Psoas muscle (tissue), 8 donors: ENCODE measurements around the gene GRIN3B. TPM values are rescaled to one million over a fixed set of nuclear protein-coding genes. Genes with fewer than 3 reads are reported as not detected.
"Not testable (repeated sequence)": the region's sequence is repeated elsewhere in the genome, so short reads cannot be mapped to it uniquely, and the experiment has no call there.

Experiments
- ATAC-seq, 4 donors: fragments of 200-7000 bp; cut with Tn5 transposase; one replicate each; pipeline ENCODE4 v1.9.1; 2020; ENCODE audit warnings: moderate library complexity in 3 of 4, mild to moderate bottlenecking in 2 of 4
- DNase-seq, 2 donors: peaks; one replicate each; pipeline ENCODE4 v3.0.0-alpha.2; 2020
- H3K27ac ChIP-seq: fragments of 200-600 bp; one replicate; pipeline ENCODE4 v1.8.0; 2022
- H3K27me3 ChIP-seq, 3 donors: fragments of 200-600 bp in 1 of 3; one replicate each; pipeline versions ENCODE4 v1.6.1 to v1.8.0; 2013 to 2022; ENCODE audit warnings: low read length in 2 of 3, mild to moderate bottlenecking in 2 of 3, moderate library complexity in 1 of 3; ENCODE audit not compliant: insufficient read depth in 3 of 3
- H3K36me3 ChIP-seq, 2 donors: fragments of 200-600 bp in 1 of 2; one replicate each; pipeline versions ENCODE4 v1.6.1 to v1.8.0; 2013 to 2022; ENCODE audit warnings: low read depth in 1 of 2, mild to moderate bottlenecking in 1 of 2, moderate library complexity in 1 of 2; ENCODE audit not compliant: insufficient read depth in 1 of 2
- H3K4me1 ChIP-seq: fragments of 200-600 bp; one replicate; pipeline ENCODE4 v1.8.0; 2022
- H3K4me3 ChIP-seq: fragments of 200-600 bp; one replicate; pipeline ENCODE4 v1.8.0; 2022; ENCODE audit warnings: mild to moderate bottlenecking
- H3K9me3 ChIP-seq: fragments of 200-600 bp; one replicate; pipeline ENCODE4 v1.8.0; 2022
- CTCF ChIP-seq: fragments of 200-600 bp; IDR thresholded peaks from one replicate; pipeline ENCODE4 v1.8.0; 2022; ENCODE audit warnings: antibody characterized with exemption
- WGBS, 3 donors: extraction: QIAGEN DNeasy Blood & Tissue Kit; methylation state at CpG; one replicate each; pipeline versions ENCODE4 v1.1.6 to v1.1.7; 2013; 5-methylcytosine and 5-hydroxymethylcytosine counted together
- intact Hi-C, 2 donors: fragments of 100-400 bp; cut with DNase I; formaldehyde crosslinking; loops; one replicate each; pipeline versions ENCODE4 v1.11.0 to v1.14.2; 2022
- polyA plus RNA-seq, 3 donors: library from polyadenylated mRNA; stranded (reverse); fragments of 200-250 nt; gene quantifications; one replicate each; pipeline ENCODE4 v1.2.3, GENCODE V29; 2013
- total RNA-seq, 4 donors: library from RNA; stranded (reverse); fragmentation: NEBNext Ultra II Directional in 2 of 4; extraction: Animal tissue kit (Norgen Biotek cat#: 25700) in 2 of 4; gene quantifications; one replicate each; pipeline versions ENCODE4 v1.2.1 to v1.2.4, GENCODE V29; 2021 to 2023
- donor health status: healthy with polysubstance abuse.
- donor health status: DM: no; HTN: no; CAD: no; lungs with moderate emphysema.
- donor health status: Bipolar disorder and iron deficiency.
- donor health status: healthy.
- donor health status: DM: yes; HTN: yes; CAD: no.
- donor health status: DM: no; HTN: no; CAD: no.
- donor health status: DM: no; HTN: no; CAD: no.
- donor health status: DM: yes; HTN: yes; CAD: no.

The GRIN3B gene
- total and polyA plus RNA-seq, 7 donors, result 0.01 to 0.16 TPM; not detected in 5

DNA sequence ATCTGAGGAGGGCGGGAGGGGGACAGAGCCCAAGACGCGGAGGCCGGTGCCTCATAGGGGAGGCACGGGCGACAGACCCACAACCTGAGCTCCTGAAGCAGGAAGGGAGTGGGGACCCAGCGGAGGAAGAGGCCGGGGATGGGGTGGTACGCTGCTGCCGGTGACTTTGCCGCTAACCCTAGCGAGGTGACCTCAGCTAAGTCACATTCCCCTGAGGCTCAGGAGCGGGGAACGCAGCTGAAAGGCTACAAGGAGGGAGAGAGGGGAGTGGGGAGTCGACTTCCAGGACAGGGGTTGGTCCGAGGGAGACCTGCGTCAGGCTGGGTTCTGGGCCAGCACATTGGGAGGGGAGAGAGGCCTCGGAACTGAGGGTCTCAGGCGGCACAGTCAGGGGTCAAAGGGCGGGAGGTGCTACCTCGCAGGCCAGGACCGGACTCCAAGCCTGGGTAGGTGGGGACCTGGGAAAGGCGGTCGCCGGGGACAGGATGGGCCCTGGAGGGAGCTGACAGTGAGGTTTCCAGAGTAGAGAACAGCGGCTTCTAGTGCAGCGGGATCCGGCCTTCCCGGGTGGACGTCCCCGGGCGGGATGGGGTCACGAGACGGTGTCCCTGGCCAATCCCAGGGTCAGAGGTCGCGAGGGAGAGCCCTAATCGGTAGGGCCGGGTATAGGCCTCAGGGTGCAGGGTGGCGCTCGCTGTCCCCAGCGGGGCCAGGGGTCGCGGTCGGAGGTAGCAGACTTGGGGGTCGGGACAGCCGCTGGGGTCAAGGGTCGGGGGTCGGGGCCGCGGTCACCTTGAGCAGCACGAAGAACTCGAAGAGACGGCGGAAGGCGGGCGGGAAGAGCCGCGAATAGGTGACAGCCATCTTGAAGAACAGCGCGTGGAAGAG is 20.0 kb downstream of the GRIN3B start:
- Histone ChIP-seq H3K27me3 (no peaks in the 10 kb centered on the region), H3K4me3 (peak overlapping the region; percentile 88), H3K27ac (peak overlapping the region; percentile 94), H3K36me3 (no peaks in the 10 kb centered on the region), H3K9me3 (no peaks in the 10 kb centered on the region), H3K4me1 (peaks cover 46% of the 10 kb centered on the region)
- no peak for ATAC-seq
- peak in 1 of 2 donors; percentile 79 for DNase-seq
- TF ChIP-seq CTCF, result no peak
- WGBS, 3 donors, result 1% methylated on average over 55 to 60 of the region's 60 CpGs
- intact Hi-C loops, result no loop called here

DNA sequence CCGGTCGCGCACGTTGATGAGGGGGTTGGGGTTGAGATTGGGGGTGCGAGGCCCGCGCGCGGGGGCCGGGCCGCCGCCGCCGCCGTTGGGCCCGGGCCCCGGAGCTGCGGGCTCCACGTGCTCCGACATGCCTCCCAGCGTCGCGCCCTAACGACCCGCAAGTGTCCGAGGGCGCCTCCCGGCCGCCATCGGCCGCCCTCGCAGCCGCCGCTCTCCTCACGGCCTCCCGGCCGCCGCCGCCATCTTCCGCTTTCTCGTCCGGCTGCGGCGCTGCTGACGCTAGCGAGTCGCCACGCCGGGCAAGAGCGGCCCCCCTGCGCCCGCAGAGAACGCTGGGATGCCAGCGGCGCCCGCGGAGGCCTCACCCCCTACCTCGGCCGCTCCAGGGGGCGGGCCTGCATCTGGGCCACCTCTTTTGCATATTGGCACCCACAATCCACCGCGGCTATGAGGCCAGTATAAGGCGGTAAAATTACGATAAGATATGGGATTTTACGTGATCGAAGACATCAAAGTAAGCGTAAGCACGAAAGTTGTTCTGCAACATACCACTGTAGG is 20.7 kb downstream of the GRIN3B start, which contains the start of gene TMEM259:
TMEM259 (minus strand) TSS at position 256 of the 558 bp plus-strand sequence; CDS start at position 129, 127 bp downstream.
- Histone ChIP-seq H3K4me1 (peaks cover 39% of the 10 kb centered on the region), H3K27me3 (peaks cover 0 to 7% (median 2%) of the 10 kb centered on the region in 3 donors), H3K4me3 (peak within 1 kb of the TSS; percentile 88), H3K9me3 (no peaks in the 10 kb centered on the region), H3K27ac (peak within 1 kb of the TSS; percentile 94), H3K36me3 (no peaks in the 10 kb centered on the region)
- TF ChIP-seq CTCF, result no peak
- 0 to 1% (median 0%) methylated on average over 34 to 68 of the region's 68 CpGs for WGBS, 3 donors
- intact Hi-C loops, result no loop called here
- peak; percentile 93 to 96 (median 94) for ATAC-seq
- DNase-seq, result peak; percentile 98 to 99

- H3K27ac ChIP-seq, H3K36me3 ChIP-seq, intact Hi-C loops, H3K9me3 ChIP-seq, ATAC-seq, H3K4me3 ChIP-seq, DNase-seq: not testable (repeated sequence)
- WGBS, 3 donors, result 78 to 81% (median 81%) methylated on average over 5 of the region's 5 CpGs
- Histone ChIP-seq H3K4me1 (peaks cover 14% of the 10 kb centered on the region), H3K27me3 (peaks cover 0 to 34% (median 16%) of the 10 kb centered on the region in 3 donors)
These were observed 23.6 kb downstream of the GRIN3B start for GRCh38 chr19:1023883-1024188.

DNA sequence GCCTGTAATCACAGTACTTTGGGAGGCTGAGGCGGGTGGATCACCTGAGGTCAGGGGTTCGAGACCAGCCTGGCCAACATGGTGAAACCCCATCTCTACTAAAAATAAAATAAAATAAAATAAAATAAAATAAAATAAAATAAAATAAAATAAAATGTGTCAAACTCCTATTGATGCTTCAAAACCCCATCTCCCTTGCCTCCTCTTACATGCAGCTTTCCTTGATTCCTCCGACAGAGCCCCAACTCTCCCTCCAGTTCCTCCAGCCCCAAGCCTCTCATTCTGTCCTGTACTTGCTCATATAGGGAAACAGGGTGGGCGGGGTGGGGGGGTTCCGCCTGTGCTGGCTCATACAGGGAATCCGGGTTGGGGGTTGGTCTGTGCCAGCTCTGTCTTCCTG is 24.9 kb downstream of the GRIN3B start:
- WGBS, 3 donors, result 84 to 87% (median 87%) methylated on average over 6 of the region's 6 CpGs

DNA sequence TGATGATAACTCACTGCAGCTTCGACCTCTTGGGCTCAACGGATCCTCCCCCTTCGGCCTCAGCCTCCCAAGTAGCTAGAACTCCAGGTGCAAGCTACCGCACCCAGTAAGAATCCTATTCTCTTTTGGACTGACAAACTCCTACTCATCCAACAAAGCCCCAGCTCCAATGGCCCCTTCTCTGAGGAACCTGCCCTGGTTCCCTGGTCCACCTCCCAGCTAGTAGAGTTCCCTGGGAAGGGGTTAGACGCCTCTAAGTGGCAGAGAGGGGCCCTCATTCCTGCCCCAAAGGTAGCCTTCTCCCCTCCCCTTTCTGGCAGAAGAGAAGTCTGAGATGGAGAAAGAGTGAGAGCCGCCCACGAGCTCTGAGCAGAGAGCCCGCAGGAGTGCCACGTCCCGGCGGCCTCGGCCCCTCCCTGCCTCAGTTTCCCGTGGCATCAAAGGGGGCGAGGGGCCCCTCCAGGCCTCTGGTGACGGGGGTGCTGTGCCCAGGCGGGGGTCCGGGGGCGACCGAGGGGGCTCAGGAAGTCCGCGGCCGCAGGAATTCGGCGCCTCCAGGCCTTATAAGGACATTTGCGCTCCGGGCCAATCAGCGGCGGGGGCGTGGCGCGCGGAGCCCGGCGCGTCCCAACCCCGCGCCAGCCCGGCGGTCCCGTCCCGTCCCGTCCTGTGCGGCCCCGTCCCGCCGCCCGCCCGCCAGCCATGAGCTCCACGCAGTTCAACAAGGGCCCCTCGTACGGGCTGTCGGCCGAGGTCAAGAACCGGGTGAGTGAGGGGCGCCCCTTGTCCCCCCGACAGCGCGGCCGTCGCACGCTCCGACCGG is 26.0 kb downstream of the GRIN3B start, which contains the start of gene CNN2:
CNN2 (plus strand) TSS at position 649 of the 823 bp plus-strand sequence; CDS start at position 703, 54 bp downstream.
- DNase-seq (peak; percentile 80 to 83), ATAC-seq (peak; percentile 53 to 72 (median 66))
- H3K36me3 ChIP-seq, result no peaks in the 10 kb centered on the region
- no peaks in the 10 kb centered on the region for H3K9me3 ChIP-seq
- H3K27ac ChIP-seq, result peak within 1 kb of the TSS; percentile 68
- no peak for TF ChIP-seq CTCF
- H3K4me1 ChIP-seq, result peaks cover 4% of the 10 kb centered on the region
- H3K27me3 ChIP-seq, result peaks cover 0 to 34% (median 16%) of the 10 kb centered on the region in 3 donors
- intact Hi-C loops, result no loop called here
- H3K4me3 ChIP-seq, result peak within 1 kb of the TSS; percentile 67
- 5 to 9% (median 8%) methylated on average over 36 to 63 of the region's 63 CpGs for WGBS, 3 donors

More for the DNA sequence above, 24.9 kb downstream of the GRIN3B start:
- H3K36me3 ChIP-seq, intact Hi-C loops, H3K9me3 ChIP-seq, H3K4me1 ChIP-seq, DNase-seq, H3K27ac ChIP-seq, ATAC-seq, H3K4me3 ChIP-seq: not testable (repeated sequence)
- H3K27me3 ChIP-seq, result peaks cover 0 to 34% (median 16%) of the 10 kb centered on the region in 3 donors
